ENCODE results near the gene C5orf15. TPM values are rescaled to one million over a fixed set of nuclear protein-coding genes. Genes with fewer than 3 reads are reported as not detected.
"Not testable (repeated sequence)": the region's sequence is repeated elsewhere in the genome, so short reads cannot be mapped to it uniquely, and the experiment has no call there.

C5orf15 gene
- total RNA-seq, 2 experiments from 2014 or later, result 33.4 to 33.8 TPM

- no peak overlapping the region for H3K27ac Mint-ChIP-seq
- no peak overlapping the region for H3K4me3 Mint-ChIP-seq
- no peaks in the 10 kb centered on the region for H3K27me3 Mint-ChIP-seq
- peaks cover 23% of the 10 kb centered on the region for H3K4me1 Mint-ChIP-seq
- no peak for DNase-seq
- peaks cover 51% of the 10 kb centered on the region for H3K36me3 Mint-ChIP-seq
- H3K9me3 Mint-ChIP-seq, result no peaks in the 10 kb centered on the region
These were observed 10.5 kb upstream of the C5orf15 start for GRCh38 chr5:133978943-133979342.

- H3K9me3 Mint-ChIP-seq, result no peaks in the 10 kb centered on the region
- no peaks in the 10 kb centered on the region for H3K27me3 Mint-ChIP-seq
- no peak for DNase-seq
- peaks cover 47% of the 10 kb centered on the region for H3K36me3 Mint-ChIP-seq
- peaks cover 23% of the 10 kb centered on the region for H3K4me1 Mint-ChIP-seq
- H3K27ac Mint-ChIP-seq, result peak overlapping the region; percentile 66
- H3K4me3 Mint-ChIP-seq, result no peak overlapping the region
These were observed 9.4 kb upstream of the C5orf15 start for GRCh38 chr5:133977858-133978257.

GRCh38 chr5:133977161-133977787 lies 8.8 kb upstream of the C5orf15 start:
- Mint-ChIP-seq H3K9me3 (no peaks in the 10 kb centered on the region), H3K27ac (peak overlapping the region; percentile 66), H3K36me3 (peaks cover 42% of the 10 kb centered on the region), H3K27me3 (no peaks in the 10 kb centered on the region), H3K4me3 (no peak overlapping the region), H3K4me1 (peaks cover 22% of the 10 kb centered on the region)
- DNase-seq, result no peak

- not testable (repeated sequence) for H3K4me3 Mint-ChIP-seq, H3K27ac Mint-ChIP-seq, H3K27me3 Mint-ChIP-seq, DNase-seq, H3K9me3 Mint-ChIP-seq
- Mint-ChIP-seq H3K4me1 (peaks cover 21% of the 10 kb centered on the region), H3K36me3 (peaks cover 34% of the 10 kb centered on the region)
These were observed 7.1 kb upstream of the C5orf15 start for GRCh38 chr5:133975546-133975945.

GRCh38 chr5:133974142-133974541 lies 5.7 kb upstream of the C5orf15 start:
- Mint-ChIP-seq H3K27ac (no peak overlapping the region), H3K4me3 (no peak overlapping the region), H3K27me3 (no peaks in the 10 kb centered on the region), H3K36me3 (peaks cover 40% of the 10 kb centered on the region), H3K9me3 (no peaks in the 10 kb centered on the region), H3K4me1 (peaks cover 30% of the 10 kb centered on the region)
- no peak for DNase-seq

GRCh38 chr5:133970325-133970909 lies 2.0 kb upstream of the C5orf15 start:
- DNase-seq, result no peak
- Mint-ChIP-seq H3K27ac (peak overlapping the region; percentile 54), H3K36me3 (peaks cover 37% of the 10 kb centered on the region), H3K27me3 (peaks cover 4% of the 10 kb centered on the region), H3K9me3 (no peaks in the 10 kb centered on the region), H3K4me3 (no peak overlapping the region), H3K4me1 (peaks cover 36% of the 10 kb centered on the region)

GRCh38 chr5:133969654-133970324 lies 1.4 kb upstream of the C5orf15 start:
- Mint-ChIP-seq H3K9me3 (no peaks in the 10 kb centered on the region), H3K36me3 (peaks cover 39% of the 10 kb centered on the region), H3K4me1 (peaks cover 42% of the 10 kb centered on the region), H3K27ac (peak overlapping the region; percentile 52), H3K27me3 (peaks cover 4% of the 10 kb centered on the region), H3K4me3 (peak overlapping the region; percentile 99)
- no peak for DNase-seq

GRCh38 chr5:133967698-133968203 lies 674 bp downstream of the C5orf15 start:
- Mint-ChIP-seq H3K36me3 (peaks cover 50% of the 10 kb centered on the region), H3K4me1 (peaks cover 61% of the 10 kb centered on the region), H3K9me3 (peaks cover 8% of the 10 kb centered on the region), H3K4me3 (peak overlapping the region; percentile 99), H3K27me3 (peaks cover 4% of the 10 kb centered on the region), H3K27ac (peak overlapping the region; percentile 96)
- DNase-seq, result no peak

GRCh38 chr5:133967124-133967523 lies 1.3 kb downstream of the C5orf15 start:
- H3K9me3 Mint-ChIP-seq, result peaks cover 8% of the 10 kb centered on the region
- peaks cover 4% of the 10 kb centered on the region for H3K27me3 Mint-ChIP-seq
- peak overlapping the region; percentile 99 for H3K4me3 Mint-ChIP-seq
- H3K27ac Mint-ChIP-seq, result peak overlapping the region; percentile 96
- peaks cover 67% of the 10 kb centered on the region for H3K4me1 Mint-ChIP-seq
- no peak for DNase-seq
- H3K36me3 Mint-ChIP-seq, result peaks cover 56% of the 10 kb centered on the region

- Mint-ChIP-seq H3K27ac (no peak overlapping the region), H3K36me3 (peaks cover 56% of the 10 kb centered on the region), H3K4me1 (peaks cover 62% of the 10 kb centered on the region), H3K9me3 (peaks cover 8% of the 10 kb centered on the region), H3K4me3 (no peak overlapping the region), H3K27me3 (peaks cover 4% of the 10 kb centered on the region)
- DNase-seq, result no peak
These were observed 2.3 kb downstream of the C5orf15 start for GRCh38 chr5:133966090-133966489.

GRCh38 chr5:133963493-133964128 lies 4.8 kb downstream of the C5orf15 start:
- peaks cover 8% of the 10 kb centered on the region for H3K9me3 Mint-ChIP-seq
- peaks cover 61% of the 10 kb centered on the region for H3K36me3 Mint-ChIP-seq
- H3K4me3 Mint-ChIP-seq, result peak overlapping the region; percentile 57
- no peak for DNase-seq
- peaks cover 61% of the 10 kb centered on the region for H3K4me1 Mint-ChIP-seq
- H3K27ac Mint-ChIP-seq, result peak overlapping the region; percentile 91
- H3K27me3 Mint-ChIP-seq, result peaks cover 4% of the 10 kb centered on the region

- Mint-ChIP-seq H3K27ac (peak overlapping the region; percentile 91), H3K36me3 (peaks cover 55% of the 10 kb centered on the region), H3K9me3 (peaks cover 8% of the 10 kb centered on the region), H3K4me1 (peaks cover 59% of the 10 kb centered on the region), H3K27me3 (no peaks in the 10 kb centered on the region), H3K4me3 (peak overlapping the region; percentile 57)
- DNase-seq, result no peak
These were observed 5.5 kb downstream of the C5orf15 start for GRCh38 chr5:133962801-133963476.

- H3K27me3 Mint-ChIP-seq, result no peaks in the 10 kb centered on the region
- H3K9me3 Mint-ChIP-seq, result peaks cover 8% of the 10 kb centered on the region
- DNase-seq, result no peak
- H3K4me3 Mint-ChIP-seq, result peak overlapping the region; percentile 57
- peak overlapping the region; percentile 91 for H3K27ac Mint-ChIP-seq
- peaks cover 59% of the 10 kb centered on the region for H3K4me1 Mint-ChIP-seq
- peaks cover 55% of the 10 kb centered on the region for H3K36me3 Mint-ChIP-seq
These were observed 6.3 kb downstream of the C5orf15 start for GRCh38 chr5:133962131-133962530.

GRCh38 chr5:133959643-133960042 lies 8.8 kb downstream of the C5orf15 start:
- Mint-ChIP-seq H3K27ac (peak overlapping the region; percentile 69), H3K9me3 (peaks cover 8% of the 10 kb centered on the region), H3K4me1 (peaks cover 53% of the 10 kb centered on the region), H3K27me3 (no peaks in the 10 kb centered on the region), H3K4me3 (no peak overlapping the region), H3K36me3 (peaks cover 51% of the 10 kb centered on the region)
- no peak for DNase-seq

All from activated naive CD8-positive, alpha-beta T cell treated with anti-CD3 and anti-CD28 coated beads for 36 hours (primary cell).